ENCODE measurements around the gene SPEG.

The SPEG gene

DNA sequence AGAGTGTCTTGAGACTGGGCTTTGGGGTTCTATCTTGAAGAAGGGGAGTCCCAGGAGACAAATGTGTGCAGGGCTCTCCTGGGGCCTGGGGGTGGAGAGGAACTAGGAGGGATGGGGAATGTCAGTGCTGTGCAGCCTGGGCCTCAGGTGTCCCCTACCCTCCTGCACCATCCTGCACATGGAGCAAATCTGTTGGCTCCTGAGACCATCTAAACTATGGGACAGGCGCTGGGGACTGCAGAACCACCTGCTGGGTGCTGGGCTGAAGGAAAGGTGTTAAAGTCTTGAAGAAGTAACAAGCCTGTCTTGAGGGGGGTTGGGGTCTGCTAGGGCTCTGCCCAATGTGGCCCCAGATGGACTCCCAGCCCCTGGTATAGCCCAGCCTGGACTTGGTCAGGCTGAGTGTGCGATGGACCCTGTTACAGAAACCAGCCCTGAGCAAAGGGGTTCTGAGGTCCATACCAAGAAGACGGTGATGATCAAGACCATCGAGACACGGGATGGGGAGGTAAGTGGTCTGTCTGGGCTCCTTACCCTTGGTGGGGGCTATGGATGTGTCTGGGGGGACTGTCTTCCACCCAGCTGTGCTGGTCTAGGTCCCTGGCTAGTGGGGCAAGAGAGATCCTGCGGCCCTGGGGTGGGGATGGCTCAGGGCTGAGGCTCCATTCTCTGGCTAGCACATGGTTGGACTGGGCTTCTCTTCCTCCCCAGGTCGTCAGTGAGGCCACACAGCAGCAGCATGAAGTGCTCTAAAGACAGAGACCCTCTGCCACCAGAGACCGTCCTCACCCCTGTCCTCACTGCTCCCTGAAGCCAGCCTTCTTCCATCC, 9.2 kb upstream of the SPEG start:
- DNase-seq (ENCODE audit: low read depth) = no peak

DNA sequence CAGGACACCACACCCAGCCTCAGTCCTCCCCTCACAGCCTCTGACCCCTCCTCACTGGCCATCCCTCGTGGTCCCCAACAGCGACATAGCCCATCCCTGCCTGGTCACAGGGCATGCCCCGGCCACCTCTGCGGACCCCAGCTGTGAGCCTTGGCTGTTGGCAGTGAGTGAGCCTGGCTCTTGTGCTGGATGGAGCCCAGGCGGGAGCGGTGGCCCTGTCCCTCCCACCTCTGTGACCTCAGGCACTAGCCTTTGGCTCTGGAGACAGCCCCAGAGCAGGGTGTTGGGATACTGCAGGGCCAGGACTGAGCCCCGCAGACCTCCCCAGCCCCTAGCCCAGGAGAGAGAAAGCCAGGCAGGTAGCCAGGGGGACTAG, 8.6 kb upstream of the SPEG start:
- DNase-seq (ENCODE audit: low read depth) = no peak

DNA sequence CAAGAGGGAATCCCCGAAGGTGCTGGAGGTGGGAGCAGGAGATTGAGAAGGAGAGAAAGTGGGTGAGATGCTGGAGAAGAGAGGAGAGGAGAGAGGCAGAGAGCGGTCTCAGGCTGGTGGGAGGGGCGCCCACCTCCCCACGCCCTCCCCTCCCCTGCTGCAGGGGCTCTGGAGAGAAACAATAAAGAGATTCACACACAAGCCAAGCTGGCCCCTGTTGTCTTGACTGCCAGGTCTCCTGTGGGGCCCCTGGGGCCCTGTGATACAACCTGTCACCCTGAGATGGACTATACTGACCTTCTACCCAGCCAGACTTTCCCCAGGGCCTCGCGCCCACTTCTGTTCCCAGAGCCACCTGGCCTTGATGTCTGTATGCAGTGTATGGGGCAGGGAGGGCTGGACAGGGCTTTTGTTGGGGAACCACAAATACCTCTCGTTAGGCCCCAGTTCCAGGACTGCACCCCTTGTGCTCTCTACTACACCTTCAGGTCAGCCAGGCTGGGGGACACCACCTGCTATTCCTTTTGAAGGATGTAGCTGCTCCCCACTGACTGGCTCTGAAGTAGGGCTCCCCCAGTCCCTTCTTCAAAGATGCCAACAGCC, 8.0 kb upstream of the SPEG start:
- DNase-seq (ENCODE audit: low read depth) = no peak

DNA sequence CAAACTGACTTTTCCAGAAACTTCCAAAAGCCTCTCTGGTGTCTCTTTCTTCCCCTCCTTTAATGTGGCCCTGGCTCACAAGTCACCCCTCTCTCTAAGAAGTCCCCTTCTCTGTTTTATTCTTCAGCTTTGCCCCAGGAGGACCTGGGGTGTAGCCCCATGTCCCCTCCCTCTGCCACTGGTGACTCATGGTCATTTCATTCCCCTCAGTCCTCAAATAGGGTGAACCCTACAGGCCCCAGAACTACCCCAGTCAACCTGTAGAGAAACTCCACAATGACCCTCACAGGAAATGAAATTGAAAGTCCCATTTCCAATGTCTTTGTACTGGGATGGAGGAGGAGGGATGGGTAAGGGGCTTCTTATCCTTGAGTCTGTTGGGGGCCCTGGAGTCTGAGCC, 6.2 kb upstream of the SPEG start:
- DNase-seq (ENCODE audit: low read depth) = no peak

DNA sequence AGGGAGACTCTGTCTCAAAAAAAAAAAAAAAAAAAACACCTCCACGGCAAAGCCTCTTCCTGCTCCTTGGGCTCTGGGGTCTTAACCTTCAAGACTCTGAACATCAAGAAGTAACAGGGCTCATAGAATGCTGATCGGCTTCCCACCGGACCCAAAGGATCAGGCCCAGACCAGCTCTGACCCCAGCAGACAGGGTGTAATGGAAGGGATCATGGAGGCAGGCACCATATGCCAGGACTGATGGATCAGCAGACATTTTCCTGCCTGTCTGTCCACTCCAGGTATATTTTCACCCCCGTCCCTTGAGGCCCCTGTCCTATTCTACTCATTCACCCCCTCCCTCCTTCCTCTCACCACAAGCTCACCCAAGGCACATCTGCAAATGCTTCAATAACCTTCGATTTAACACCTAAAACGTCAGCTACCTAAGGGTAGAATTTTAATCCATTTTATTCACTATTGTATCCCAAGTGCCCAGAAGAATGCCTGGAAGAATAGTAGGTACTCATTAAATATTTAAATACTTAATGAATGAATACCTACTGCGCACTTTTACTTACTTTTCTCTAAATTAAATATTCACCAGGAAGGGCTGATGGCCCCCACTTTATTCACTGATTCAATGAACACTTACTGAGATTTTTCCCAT, 4.6 kb upstream of the SPEG start:
- DNase-seq (ENCODE audit: low read depth) = no peak

DNA sequence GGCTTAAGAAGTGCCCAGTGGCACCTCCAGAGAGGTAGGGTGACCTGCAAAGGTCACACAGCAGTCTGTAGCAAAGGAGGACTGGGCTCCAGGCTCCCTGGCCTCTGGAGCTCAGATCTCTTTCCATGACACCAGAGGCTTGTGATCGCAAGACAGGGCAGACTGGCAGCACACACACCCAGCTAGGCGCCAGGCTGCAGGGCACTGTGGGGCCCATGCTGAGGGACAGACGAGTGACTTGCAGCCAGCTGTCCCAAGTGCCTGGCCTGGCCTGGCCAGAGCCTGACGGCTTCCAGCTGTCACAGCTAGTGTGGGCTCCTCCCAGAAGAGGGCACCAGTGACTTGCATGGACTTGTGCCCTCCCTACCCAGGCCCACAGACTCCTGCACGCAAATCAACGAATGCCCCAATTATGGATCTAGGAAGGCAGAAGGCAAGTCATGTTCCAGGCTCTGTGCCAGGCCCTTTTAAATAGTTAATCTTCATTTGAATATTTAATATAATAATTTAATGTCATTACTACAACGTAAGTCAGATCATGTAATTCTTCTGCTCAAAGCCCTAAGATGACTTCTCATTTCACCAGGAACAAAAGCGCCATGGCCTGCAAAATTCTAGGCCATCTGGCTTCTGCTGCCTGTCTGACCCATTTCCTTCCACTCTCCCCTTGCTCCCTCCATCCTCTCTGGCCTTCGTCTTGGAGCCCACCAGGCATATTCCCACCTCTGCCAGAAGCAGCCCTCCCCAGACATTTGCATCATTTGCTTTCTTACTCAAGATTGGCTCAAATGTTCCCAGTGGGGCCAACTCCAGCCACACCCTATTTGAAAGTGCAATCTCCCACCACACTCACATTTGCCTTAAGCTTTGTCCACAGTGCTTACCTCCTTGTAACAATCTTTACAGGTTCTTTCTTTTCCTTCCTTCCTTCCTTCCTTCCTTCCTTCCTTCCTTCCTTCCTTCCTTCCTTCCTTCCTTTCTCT, 3.7 kb upstream of the SPEG start:
- DNase-seq (ENCODE audit: low read depth) = no peak

DNA sequence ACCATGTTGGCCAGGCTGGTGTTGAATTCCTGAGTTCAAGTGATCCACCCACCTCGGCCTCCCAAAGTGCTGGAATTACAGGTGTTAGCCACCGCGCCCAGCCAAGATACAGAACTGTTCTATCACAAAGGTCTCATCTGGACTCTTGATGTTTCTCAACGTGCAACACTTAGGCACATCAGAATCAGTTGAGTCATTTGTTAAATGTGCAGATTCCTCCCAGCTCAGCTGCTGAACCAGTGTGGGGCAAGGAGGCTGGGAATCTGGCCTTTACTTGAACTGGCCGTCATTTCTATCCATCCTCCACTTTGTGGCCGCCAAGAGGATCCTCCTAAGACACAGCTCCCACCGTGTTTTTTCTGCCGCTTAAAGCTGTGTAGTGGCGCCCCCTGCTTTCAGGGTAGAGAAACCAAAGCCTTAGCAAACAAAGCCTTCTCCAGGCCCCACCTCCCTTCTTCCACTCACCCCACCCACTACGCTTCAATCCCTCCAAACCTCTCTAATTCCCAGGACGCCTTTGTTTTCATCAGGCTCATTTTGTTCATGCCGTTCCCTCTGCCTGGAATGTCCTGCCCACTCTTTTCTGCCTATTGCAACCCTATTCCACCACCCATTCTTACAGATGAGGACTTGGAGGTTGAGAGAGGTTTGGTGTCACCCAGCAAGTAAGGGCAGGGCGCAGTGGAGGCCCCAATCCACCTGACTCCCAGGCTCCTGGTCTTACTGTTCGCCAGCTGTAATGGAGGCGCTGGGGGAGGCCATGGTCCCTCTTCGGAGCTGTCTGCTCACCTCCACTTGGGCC, 776 bp upstream of the SPEG start:
- DNase-seq (ENCODE audit: low read depth) = peak; percentile 19

DNA sequence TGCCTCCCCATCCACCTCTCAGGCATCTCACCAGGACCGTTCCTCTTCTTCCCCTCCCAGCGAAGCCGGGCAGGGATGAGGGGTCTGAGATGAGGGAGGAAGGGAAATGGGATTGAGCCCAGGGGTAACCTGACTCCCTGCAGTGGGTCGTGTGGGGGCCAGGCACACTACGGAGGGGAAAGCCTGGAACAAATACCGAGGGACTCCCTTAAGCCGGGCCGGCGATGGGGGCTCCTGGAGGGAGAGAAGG, 250 bp upstream of the SPEG start:
- DNase-seq (ENCODE audit: low read depth) = no peak

DNA sequence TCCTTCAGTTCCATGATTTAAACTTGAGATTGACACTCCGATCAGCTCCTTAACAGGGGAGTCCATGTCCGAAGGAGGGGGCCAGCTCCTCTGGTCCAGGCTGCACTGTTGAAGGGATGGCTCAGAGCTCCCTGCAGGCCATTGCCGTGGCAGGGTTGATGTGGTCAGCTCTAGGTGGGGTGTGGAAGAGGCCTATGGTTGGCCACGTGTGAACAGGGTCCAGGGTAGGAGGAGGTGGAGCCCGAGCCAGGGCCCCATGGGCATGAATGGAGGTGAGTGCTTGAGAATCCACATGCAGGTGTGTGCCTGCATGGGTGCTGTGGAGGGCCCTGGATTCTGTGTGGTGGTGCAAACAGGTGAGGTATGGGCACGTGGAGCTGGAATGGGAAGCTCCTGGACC, 1.1 kb downstream of the SPEG start:
- no peak for DNase-seq (ENCODE audit: low read depth)

DNA sequence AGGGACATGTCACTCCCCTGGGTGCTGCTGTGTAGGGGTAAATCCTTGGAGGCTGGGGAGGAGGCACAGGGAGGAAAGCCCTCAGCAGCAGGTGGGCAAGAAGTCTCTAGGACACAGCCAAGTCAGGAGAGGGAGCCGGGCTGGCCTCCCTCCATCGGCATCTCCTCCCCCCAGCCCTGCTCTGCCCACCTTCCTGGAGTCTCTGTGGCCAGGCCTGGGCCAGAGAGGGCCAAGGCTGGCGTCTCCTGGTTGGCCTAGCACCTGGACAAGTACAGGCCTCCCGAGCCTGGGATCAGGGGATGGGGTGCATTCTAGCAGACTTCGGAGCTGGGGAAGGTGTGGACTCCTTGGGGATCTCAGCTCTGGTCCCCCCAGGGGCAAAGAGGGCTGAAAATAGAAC, 1.8 kb downstream of the SPEG start:
- DNase-seq (ENCODE audit: low read depth) = no peak

DNA sequence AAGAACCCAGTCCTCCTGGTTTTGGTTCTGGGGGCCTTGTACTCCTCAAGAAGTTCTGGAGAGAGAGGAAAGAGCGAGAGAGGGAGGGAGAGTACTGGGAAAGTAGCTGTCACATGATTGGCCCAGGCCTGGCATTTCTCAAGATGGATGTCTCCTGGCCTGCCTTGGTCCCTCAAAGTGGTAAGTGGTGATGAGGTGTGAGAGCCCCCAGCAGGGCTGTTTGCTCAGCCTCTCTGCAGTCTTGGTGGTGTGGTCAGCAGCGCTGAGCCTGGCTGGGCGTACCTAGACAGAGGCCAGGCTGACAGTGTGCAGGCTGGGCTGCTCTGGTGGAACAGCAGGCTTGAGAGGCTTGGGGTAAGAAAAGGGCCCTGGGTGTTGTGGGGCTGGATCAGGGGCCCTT, 2.5 kb downstream of the SPEG start:
- no peak for DNase-seq (ENCODE audit: low read depth)

DNA sequence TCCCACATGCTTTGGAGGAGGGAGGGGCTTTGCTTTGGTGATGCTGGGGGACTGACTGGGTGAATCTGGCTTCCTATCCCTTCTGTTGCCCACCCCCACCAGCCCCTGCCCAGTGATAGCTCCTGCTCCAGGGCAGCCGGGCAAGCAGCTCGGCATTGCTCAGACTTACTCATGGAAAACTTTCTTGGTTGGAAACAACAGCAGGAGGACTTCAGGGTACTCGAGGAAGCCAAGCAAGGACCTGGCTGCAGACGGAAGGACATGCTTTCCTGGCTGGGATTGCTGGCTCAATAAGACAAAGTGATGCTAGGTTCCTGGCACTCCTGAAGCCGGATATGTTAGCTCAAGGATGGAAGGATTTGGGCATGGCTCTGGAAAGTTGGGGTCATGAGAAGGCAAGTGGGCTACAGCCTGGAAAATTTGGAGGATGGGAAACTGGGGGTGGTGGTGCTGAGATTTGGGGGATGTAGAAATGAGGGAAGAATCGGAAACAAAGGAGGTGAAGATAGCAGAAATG, 3.1 kb downstream of the SPEG start:
- no peak for DNase-seq (ENCODE audit: low read depth)

DNA sequence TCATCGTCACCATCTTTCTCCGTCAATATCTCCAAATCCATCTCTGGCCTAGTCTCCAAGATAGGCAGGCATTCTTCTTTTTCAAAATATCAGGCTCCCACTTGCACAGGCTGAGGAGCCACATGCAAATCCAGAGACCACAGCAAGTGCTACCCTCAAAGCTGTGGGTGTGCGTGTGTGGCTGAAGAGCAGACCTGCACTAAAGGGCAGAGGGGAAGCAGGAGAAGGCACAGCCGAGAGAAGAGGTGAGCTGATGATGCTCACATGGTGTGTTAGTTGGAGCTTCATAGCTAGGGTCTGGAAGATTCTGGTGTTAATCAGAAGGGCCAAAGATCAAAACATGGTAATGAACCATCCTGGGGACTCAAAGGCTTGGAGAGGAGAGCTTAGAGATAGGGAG, 3.8 kb downstream of the SPEG start:
- DNase-seq (ENCODE audit: low read depth) = no peak

DNA sequence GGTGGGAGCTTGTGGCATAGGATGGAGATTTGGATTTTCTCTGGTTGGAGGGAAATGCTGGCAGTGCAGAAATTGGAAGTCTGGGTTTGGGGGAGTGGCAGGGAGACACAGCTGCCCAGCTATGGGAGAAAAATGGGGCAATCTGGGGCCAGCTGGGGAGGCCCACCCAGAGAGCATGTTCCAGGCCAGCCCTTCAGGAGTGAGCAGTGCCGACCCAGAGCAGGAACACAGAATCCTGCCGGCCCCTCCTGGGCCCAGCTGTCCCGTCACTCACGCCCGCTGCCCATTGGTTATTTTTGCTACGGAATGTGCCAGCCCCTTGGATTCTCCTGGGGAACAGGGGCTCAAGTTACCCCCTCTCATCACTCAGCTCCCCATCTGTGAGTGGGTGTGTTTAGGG, 4.9 kb downstream of the SPEG start:
- DNase-seq (ENCODE audit: low read depth) = no peak

DNA sequence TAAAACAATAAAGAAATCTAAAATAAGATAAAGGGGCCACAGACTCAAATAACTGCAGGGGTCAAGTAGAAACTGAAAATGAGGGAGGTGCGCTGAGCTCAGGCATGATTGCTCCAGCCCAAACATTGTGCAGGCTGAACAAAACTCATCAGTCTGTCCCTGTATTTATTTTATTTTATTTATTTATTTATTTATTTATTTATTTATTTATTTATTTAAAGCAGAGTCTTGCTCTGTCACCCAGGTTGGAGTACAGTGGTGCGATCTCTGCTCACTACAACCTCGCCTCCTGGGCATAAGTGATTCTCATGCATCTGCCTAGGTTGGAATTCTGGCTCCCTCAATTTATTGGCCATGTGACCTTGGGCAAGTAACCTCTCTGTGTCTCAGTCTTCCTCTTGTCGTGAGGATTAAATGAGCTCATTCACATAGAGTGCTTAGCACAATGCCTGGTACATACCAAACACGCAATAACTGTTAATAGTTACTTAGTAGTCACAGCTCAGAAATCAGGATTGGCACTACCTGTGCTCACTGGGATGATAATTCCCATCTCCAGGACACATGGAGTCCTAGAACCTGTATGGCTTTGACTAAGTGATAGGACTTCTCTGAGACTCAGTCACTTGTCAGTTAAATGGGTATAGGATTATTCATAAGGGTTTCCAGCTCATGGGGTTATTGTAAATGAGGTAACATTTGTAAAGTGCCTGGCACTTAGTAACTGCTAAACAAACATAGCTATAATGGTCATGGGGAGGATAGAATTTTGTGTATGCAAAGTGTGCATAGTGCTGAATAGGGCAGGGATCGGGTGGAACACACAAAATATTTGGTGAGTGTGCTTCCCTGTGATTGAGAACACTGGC, 6.0 kb downstream of the SPEG start:
- no peak for DNase-seq (ENCODE audit: low read depth)

DNA sequence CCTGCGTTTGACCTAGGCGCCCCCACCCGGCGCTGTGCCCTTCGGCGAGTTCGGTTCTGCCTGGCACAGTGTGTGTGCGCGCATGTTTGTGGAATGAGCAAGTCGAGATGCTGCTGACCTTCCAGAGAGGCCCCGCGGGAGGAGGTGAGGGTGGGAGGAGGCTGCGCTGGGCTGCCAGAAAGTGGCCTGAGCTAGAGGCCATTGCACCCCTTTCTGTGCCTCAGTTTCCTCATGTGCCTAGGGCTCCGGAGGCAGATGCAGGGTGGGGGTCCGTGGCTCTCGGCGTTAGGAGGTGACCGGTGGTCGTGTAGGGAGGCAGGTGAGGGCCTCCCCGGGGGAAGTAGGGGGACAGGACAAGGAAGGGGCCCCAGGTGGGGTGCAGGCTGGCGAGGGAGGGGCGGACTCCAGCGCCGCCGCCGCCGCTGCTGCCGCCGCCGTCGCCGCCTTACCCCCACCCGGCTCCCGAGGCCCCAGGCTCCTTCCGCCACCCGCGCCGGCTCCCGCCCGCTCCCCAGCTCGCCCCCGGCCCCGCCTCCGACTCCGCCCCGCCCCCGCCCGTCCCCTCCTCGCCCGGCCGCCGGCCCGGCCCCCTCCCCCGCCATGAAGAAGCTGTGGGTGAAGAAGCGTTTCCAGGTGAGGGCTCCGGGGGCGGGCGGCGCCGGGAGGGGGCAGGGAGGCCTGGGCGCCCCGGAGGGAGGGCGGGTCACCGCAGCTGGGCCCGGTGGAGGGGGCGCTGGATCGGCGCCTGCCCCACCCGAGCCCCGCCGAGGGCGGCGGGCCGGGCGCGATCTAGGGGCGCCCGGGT, 7.0 kb downstream of the SPEG start:
- peak; percentile 21 for DNase-seq (ENCODE audit: low read depth)

DNA sequence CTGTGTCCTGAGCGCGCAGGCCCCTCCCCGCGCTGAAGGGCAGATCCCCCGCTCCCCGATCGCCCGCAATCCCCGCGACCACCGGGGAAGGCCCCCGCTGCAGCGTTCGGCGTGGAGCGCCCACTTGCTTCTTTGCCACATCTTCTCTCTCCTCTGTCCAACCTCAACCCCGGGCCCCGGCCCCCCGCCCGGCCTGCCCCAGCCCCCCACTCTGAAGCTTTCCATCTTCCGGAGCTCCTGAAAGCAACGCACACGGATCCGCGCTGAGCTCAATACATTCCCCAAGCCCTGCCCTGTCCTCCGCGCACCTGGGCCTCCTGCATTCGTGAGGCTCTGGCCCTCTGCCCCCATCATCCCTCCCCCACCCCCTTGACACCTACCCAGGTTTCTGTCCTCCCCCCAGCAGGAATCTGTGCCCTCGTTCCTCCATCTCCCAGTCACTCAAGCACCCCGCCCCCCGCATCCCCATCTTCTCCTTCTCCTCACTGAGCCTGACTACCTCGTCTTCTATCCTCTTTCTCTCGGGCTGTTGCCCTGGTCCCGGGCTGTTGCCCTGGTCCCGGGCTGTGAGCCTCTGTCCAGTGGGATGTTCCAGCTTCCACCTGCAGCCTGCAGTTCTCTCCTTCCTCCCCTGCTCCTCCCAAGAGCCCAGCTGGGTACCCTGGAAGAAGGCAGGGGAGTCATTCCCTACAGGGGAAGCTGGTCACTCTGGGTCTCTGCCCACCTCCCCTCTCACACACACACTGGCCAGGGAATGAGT, 7.8 kb downstream of the SPEG start:
- no peak for DNase-seq (ENCODE audit: low read depth)

DNA sequence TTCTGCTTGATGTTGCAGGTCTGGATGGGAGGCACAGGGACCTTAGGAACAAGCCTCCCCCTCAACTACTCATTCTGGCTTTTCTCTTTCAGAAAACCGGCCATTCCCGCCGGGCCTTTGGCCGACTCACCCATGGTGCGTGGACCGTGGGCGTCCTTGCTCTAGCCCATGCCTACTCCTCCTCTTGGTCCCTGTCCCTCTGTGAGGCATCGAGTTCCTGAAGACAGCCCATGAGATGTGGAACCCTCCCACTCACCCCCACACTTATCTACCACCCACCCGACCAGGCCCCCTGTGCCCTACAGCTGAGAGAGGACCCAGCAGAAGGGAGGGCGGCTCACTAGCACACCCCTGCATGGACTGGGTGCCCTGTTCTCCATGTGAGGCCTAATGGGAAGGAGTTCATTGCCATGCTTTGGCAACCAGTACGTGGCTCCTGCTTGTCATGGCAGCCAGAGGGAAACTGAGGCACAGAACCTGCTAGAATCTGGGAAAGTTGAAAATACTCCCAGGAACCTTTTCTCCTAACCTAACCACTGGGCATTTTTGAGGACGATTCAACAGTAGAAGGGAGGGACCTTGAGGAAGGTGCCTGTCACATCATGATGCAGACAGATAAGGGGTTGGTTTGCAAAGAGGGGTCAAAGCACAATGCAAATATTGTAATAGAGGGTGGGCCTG, 8.5 kb downstream of the SPEG start:
- no peak for DNase-seq (ENCODE audit: low read depth)

DNA sequence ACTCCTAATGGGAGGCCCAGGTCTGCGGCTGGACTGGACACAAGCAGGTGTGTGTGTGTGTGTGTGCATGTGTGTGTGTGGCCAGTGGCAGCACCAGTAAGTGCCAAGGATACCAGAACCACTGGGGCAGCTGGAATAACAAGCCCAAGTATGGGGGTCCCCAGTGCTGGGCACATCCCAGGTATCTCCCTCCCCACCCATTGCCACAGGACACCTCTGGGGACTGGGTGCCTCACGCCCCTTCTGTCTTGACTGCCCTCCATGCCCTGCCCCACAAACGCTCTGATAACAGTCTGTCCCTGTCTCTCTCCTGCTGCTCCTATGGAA, 9.0 kb downstream of the SPEG start:
- no peak for DNase-seq (ENCODE audit: low read depth)
